Hematopoietic multipotent progenitor cell (in vitro differentiated cells): Measurements from ENCODE around the gene GNG13. TPM values are rescaled to one million over a fixed set of nuclear protein-coding genes. Genes with fewer than 3 reads are reported as not detected.
"Not testable (repeated sequence)": the region's sequence is repeated elsewhere in the genome, so short reads cannot be mapped to it uniquely, and the experiment has no call there.

Experiments
- DNase-seq, 3 donors: peaks; one replicate each; pipeline ENCODE4 v3.0.0-alpha.2; 2011 to 2015; ENCODE audit warnings: low read depth in 2 of 3, low spot score in 2 of 3
- total RNA-seq: library from RNA; depleted of rRNA; stranded (reverse); fragments of >200 nt; gene quantifications from one replicate; pipeline ENCODE4 v1.2.3, GENCODE V29; 2012

Gene GNG13
- total RNA-seq, 1 donor, result not detected

- no peak for DNase-seq
These were observed 32.3 kb upstream of the GNG13 start for GRCh38 chr16:832652-833336.

DNA sequence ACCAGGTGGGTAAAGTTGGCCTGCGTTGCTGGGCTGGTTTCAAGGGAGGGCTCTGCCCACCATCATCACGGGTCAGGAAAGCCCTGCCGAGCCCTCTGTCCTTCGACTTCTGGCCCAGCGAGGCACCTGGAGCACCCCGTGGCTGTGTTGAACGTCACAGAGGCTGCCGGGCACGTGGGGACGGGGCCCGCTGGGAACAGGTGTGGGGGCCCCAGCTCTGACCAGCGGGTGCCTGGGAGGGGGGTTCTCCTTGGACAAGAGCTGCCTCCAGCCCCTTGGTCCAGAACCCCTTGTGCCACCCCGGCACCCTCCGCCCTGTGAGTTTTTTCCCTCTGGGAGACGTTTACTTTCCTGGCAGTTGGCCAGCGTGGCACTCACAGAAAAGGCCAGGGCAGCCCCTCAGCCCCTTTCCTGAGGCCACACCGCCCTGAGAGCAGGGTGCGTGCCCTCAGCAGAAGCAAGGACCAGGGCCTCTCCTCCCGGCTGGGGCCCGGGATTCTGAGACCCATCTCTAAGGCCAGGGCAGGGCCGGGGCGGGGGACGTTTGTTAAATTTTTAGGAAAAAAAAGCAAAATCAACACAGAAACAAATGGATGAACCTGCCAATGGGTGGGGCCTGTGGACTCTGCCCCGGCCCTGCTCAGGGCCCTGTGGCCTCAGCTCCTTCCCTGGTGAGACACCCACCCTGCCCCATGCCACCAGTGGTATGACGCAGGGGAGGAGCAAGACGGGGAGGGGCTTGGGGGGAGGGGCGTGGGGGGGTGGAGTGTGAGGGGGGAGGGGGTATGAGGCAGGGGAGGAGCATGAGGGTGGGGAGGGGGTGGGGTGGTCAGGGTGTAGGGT, 31.3 kb upstream of the GNG13 start:
- DNase-seq, result no peak

DNA sequence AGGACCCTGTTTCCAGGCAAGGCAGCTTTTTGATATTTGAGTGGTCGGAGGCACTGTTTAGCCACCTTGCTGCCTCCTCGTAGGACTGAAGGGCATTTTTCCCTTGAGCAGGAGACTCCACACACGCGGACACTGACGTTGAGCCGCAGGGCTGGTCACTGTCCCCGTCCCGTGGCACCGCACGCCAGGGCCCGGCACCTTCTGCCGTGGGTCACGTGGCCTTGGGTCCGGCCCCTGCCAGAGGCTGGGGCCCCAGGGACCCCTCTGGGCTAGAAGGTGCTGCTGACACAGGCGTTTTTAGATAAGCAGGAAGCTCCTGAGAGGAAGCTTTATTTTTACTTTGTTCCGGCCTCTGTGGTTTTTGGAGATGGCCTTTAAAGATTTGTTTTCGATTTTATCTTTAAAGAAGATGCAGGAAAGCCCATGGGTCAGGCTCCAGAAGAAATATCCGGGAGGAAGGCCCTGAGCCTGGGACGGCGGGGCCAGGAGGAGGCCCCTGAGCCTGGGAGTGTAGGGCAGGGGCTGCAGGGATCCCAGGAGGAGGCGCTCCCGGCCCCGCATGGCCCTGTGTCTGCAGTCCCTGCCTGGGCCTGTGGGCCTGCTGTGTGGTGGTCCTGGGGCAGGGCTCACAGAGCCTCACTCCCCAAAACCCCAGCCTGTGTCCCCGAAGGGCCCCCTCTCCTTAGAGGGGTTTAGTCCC, 30.5 kb upstream of the GNG13 start:
- DNase-seq, result peak in 1 of 3 donors; percentile 29

GRCh38 chr16:830107-830870, 29.8 kb upstream of the GNG13 start:
- no peak for DNase-seq

- DNase-seq, result no peak
These were observed 28.4 kb upstream of the GNG13 start for GRCh38 chr16:828891-829290.

- no peak for DNase-seq
These were observed 27.0 kb upstream of the GNG13 start for GRCh38 chr16:827513-827912.

GRCh38 chr16:825341-826061, 25.0 kb upstream of the GNG13 start:
- no peak for DNase-seq

DNA sequence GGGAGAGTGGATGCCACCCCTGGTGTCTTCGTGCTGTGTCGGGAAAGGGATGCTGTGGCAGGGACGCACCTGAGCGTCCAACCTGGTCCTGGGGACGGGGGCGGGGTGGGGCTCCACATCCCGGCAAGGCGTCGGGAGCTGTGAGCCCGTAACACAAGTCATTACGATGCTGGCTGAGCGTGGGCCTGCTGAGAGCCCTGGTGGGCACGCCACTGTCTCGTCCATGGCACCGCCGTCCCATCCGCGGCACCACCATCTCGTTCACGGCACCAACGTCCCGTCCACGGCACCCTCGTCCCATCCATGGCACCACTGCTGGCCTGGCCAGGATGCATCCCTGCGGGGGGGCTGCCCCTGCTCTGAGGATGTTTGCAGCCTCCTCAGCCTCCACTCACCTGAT, 24.1 kb upstream of the GNG13 start:
- DNase-seq, result no peak

- no peak for DNase-seq
These were observed 23.7 kb upstream of the GNG13 start for GRCh38 chr16:824194-824593.

- DNase-seq, result no peak
These were observed 22.4 kb upstream of the GNG13 start for GRCh38 chr16:822909-823297.

DNA sequence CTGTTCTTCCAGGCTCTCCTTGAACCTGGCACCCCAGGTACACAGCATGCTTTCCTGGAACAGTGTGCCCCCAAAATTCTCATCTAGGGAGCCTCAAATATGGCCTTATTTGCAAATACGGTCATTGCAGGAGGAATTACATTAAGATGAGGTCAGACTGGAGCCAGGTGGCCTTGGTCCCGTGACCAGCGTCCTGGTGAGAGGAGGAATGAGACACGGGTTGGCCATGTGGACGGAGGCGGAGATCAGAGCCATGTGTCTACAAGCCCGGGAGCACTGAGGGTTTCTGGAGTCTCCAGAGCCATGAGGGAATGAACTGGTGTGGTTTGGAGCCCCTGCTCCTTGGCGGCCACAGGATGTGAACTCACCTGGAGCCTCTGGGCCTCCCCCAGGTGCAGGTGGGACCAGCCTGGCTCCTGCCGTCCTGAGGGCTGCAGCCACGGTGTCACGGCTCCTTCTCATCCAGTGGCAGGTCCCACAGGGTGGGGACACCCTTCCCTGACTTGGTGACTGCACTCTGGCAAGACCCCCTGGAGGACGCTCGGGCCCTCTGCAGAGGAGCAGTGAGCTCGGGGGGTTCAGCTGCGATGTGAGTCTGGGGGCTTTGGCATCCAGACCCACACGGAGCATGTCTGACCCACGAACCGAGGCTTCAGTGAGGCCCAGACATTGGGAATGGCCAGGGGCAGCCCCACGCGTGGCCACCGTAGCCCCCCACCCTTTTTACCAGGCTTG, 21.8 kb upstream of the GNG13 start:
- DNase-seq, result no peak

DNA sequence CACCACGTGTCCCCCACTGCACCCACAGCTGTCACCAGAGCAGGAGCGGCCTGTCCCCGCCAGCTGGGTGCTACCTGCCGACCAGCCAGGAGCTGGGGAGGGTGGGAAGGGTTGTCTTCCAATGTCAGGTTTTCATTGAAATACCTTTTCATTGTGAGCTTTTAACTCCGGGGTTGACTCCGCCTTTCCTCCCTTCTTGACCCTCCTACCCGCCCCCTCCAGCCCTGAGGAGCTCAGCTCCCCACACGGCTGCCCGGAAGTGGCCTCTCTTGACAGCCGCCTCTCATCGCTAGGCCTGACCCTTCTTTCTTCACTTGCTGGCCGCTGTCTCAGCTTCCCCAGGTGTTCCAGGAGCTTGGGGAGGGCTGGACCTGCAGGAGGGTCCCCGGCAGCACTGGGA, 21.2 kb upstream of the GNG13 start:
- DNase-seq, result no peak

DNA sequence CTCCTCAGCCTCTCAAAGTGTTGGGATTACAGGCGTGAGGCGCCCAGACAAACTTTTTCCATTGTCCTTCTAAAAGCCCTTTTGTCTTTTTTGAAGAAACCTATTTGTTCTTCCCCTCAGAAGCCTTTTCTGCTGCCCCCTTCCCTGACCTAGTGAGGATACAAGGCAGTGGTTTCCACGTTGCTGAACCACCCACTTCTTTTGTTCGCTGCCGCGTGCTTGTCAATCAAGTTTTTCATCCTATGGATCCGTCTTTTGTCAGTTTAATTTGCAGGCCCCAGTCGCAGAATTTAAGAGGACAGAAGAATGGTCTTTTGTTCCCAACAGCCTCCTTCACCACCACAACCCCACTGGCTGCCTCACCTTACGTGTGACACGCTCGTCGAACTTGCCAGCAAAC, 20.2 kb upstream of the GNG13 start:
- DNase-seq, result no peak

DNA sequence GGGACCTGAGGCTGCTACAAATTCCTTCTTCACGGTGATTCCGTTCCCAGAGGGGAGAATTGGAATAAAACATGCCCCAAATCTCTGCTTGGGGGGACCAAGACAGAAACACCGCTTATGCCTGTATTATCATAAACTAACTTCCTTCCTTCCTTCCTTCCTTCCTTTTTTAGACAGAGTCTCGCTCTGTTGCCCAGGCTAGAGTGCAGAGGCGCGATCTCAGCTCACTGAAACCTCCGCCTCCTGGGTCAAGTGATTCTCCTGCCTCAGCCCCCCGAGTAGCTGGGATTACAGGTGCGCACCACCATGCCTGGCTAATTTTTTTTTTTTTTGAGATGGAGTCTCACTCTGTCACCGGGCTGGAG, 19.5 kb upstream of the GNG13 start:
- DNase-seq, result not testable (repeated sequence)

- peak in 2 of 3 donors; percentile 61 to 82 for DNase-seq
These were observed 19.0 kb upstream of the GNG13 start for GRCh38 chr16:819336-820043.

DNA sequence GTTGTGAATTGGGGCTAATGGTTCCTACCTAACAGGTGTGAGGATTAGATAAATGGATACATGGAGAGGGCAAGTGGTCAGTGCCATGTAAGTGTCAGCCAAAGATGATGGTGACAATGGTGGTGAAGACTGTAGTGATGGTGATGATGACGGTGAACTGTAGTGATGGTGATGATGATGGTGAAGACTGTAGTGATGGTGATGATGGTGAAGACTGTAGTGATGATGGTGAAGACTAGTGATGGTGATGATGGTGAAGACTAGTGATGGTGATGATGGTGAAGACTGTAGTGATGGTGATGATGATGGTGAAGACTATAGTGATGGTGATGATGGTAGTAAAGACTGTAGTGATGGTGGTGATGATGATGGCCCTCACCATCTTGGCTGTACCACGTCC, 18.1 kb upstream of the GNG13 start:
- no peak for DNase-seq

GRCh38 chr16:818132-818531, 17.6 kb upstream of the GNG13 start:
- no peak for DNase-seq

DNA sequence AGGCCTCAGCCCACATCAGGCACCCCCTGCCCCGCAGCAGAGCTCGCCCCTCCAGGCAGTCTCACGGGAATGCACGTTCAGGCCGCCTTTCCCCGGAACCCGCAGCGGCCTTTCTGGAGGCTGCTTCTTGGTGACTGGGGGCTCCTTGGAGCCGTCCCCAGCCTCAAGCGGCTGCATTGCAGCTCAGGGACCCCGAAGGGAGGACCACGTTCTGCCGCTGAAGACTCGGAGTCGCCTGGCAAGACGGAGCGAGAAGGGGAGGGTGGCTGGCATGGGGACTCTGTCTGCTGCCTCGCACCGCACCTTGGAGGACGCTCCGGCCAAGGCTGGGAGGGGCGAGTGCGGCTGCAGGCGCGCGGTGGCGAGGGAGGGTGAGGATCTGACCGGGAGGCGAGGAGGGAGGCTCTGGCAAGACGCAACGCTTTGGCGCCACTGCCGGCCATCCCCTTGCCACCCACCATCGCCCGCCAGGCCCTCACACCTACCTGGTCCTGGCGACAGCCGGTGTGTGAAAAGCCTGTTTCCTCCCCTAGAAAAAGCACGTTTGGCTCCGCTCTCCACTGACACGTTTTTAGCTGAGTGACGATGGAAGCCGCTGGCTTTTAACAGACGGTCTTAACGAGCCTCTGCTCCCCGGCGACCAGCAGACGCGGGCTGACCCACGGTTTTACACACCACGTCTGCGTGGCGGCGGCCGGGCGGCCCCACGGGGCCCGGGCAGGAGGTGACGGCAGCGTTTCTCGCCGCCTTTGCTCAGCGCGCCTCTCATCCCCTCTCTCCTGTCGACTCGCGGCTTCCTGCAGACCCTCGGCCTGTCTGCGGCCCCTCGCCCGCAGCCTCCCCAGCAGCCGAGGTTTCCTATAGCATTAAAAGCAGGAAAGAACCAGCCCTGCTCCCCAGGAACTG, 16.7 kb upstream of the GNG13 start:
- DNase-seq, result no peak
